ENCODE data around the gene TMEM239.

GRCh38 chr20:2838847-2839671 is 22.9 kb downstream of the TMEM239 start:
- TF ChIP-seq CTCF (IDR thresholded peaks at IDR 0.05 in 4 of 5, conservative IDR thresholded peaks at IDR 0.05 in 1 of 5) (no peak), POLR2A (IDR thresholded peaks at IDR 0.05) (no peak)
